Duodenal mucosa (tissue), 2 donors: Measurements from ENCODE around the gene PBX3.

Experiments used
- H3K27ac ChIP-seq: one replicate; pipeline ENCODE4 v1.7.0; 2013; ENCODE audit warnings: low read depth, low read length
- H3K27me3 ChIP-seq, 2 donors: one replicate each; pipeline ENCODE4 v1.7.0; 2013; ENCODE audit warnings: low read length in 2 of 2, control low read depth in 1 of 2; ENCODE audit not compliant: insufficient read depth in 2 of 2, control insufficient read depth in 1 of 2
- H3K36me3 ChIP-seq, 2 donors: one replicate each; pipeline ENCODE4 v1.7.0; 2013; ENCODE audit warnings: low read length in 2 of 2, control low read depth in 1 of 2; ENCODE audit not compliant: insufficient read depth in 2 of 2, control insufficient read depth in 1 of 2
- H3K4me1 ChIP-seq, 2 donors: one replicate each; pipeline ENCODE4 v1.7.0; 2013; ENCODE audit warnings: low read length in 2 of 2, control low read depth in 1 of 2; ENCODE audit not compliant: insufficient read depth in 2 of 2, control insufficient read depth in 1 of 2
- H3K4me3 ChIP-seq, 2 donors: one replicate each; pipeline ENCODE4 v1.7.0; 2013; ENCODE audit warnings: low read length in 2 of 2, low read depth in 1 of 2
- H3K9ac ChIP-seq, 2 donors: one replicate each; pipeline ENCODE4 v1.7.0; 2013; ENCODE audit warnings: low read length in 2 of 2, low read depth in 1 of 2
- H3K9me3 ChIP-seq, 2 donors: one replicate each; pipeline ENCODE4 v1.7.0; 2013; ENCODE audit warnings: low read length in 2 of 2, control low read depth in 1 of 2; ENCODE audit not compliant: control insufficient read depth in 1 of 2

PBX3 gene

GRCh38 chr9:125995006-125995405, 247.8 kb downstream of the PBX3 start:
- no peak overlapping the region for H3K27ac ChIP-seq
- no peak overlapping the region for H3K9ac ChIP-seq
- no peak overlapping the region for H3K4me3 ChIP-seq
- H3K27me3 ChIP-seq: no peaks in the 10 kb centered on the region
- no peaks in the 10 kb centered on the region for H3K9me3 ChIP-seq
- no peaks in the 10 kb centered on the region for H3K36me3 ChIP-seq
- H3K4me1 ChIP-seq: no peaks in the 10 kb centered on the region

GRCh38 chr9:125995706-125996105, 248.5 kb downstream of the PBX3 start:
- no peaks in the 10 kb centered on the region for H3K36me3 ChIP-seq
- no peaks in the 10 kb centered on the region for H3K27me3 ChIP-seq
- H3K9me3 ChIP-seq: no peaks in the 10 kb centered on the region
- H3K4me3 ChIP-seq: no peak overlapping the region
- H3K4me1 ChIP-seq: no peaks in the 10 kb centered on the region
- H3K9ac ChIP-seq: no peak overlapping the region
- H3K27ac ChIP-seq: no peak overlapping the region

GRCh38 chr9:125996791-125997190, 249.6 kb downstream of the PBX3 start:
- no peak overlapping the region for H3K9ac ChIP-seq
- no peak overlapping the region for H3K27ac ChIP-seq
- H3K4me1 ChIP-seq: no peaks in the 10 kb centered on the region
- H3K36me3 ChIP-seq: no peaks in the 10 kb centered on the region
- no peak overlapping the region for H3K4me3 ChIP-seq
- no peaks in the 10 kb centered on the region for H3K9me3 ChIP-seq
- H3K27me3 ChIP-seq: no peaks in the 10 kb centered on the region

GRCh38 chr9:125997196-125997823, 250.1 kb downstream of the PBX3 start:
- Histone ChIP-seq H3K36me3 (no peaks in the 10 kb centered on the region), H3K9ac (no peak overlapping the region), H3K4me3 (no peak overlapping the region), H3K27ac (no peak overlapping the region), H3K9me3 (no peaks in the 10 kb centered on the region), H3K4me1 (no peaks in the 10 kb centered on the region), H3K27me3 (no peaks in the 10 kb centered on the region)

- H3K4me3 ChIP-seq: no peak overlapping the region
- H3K4me1 ChIP-seq: no peaks in the 10 kb centered on the region
- no peaks in the 10 kb centered on the region for H3K9me3 ChIP-seq
- H3K27me3 ChIP-seq: no peaks in the 10 kb centered on the region
- no peak overlapping the region for H3K27ac ChIP-seq
- H3K36me3 ChIP-seq: no peaks in the 10 kb centered on the region
- no peak overlapping the region for H3K9ac ChIP-seq
These were observed 251.8 kb downstream of the PBX3 start for GRCh38 chr9:125998837-125999503.

- Histone ChIP-seq H3K36me3 (no peaks in the 10 kb centered on the region), H3K9ac (no peak overlapping the region), H3K27ac (no peak overlapping the region), H3K27me3 (no peaks in the 10 kb centered on the region), H3K9me3 (no peaks in the 10 kb centered on the region), H3K4me3 (no peak overlapping the region), H3K4me1 (no peaks in the 10 kb centered on the region)
These were observed 252.3 kb downstream of the PBX3 start for GRCh38 chr9:125999504-125999881.

GRCh38 chr9:126000256-126000655, 253.1 kb downstream of the PBX3 start:
- Histone ChIP-seq H3K9me3 (no peaks in the 10 kb centered on the region), H3K27me3 (no peaks in the 10 kb centered on the region), H3K36me3 (no peaks in the 10 kb centered on the region), H3K4me1 (no peaks in the 10 kb centered on the region), H3K27ac (no peak overlapping the region), H3K4me3 (no peak overlapping the region), H3K9ac (no peak overlapping the region)

GRCh38 chr9:126000731-126001580, 253.8 kb downstream of the PBX3 start:
- Histone ChIP-seq H3K9ac (no peak overlapping the region), H3K4me1 (no peaks in the 10 kb centered on the region), H3K4me3 (no peak overlapping the region), H3K27me3 (no peaks in the 10 kb centered on the region), H3K9me3 (no peaks in the 10 kb centered on the region), H3K36me3 (no peaks in the 10 kb centered on the region), H3K27ac (no peak overlapping the region)

- H3K4me3 ChIP-seq: no peak overlapping the region
These were observed 254.5 kb downstream of the PBX3 start for GRCh38 chr9:126001581-126002225.

More at GRCh38 chr9:126001581-126002225, 254.5 kb downstream of the PBX3 start:
- H3K27me3 ChIP-seq: no peaks in the 10 kb centered on the region
- no peaks in the 10 kb centered on the region for H3K9me3 ChIP-seq
- H3K36me3 ChIP-seq: no peaks in the 10 kb centered on the region
- no peak overlapping the region for H3K27ac ChIP-seq
- H3K4me1 ChIP-seq: no peaks in the 10 kb centered on the region
- no peak overlapping the region for H3K9ac ChIP-seq
